Activated CD8-positive, alpha-beta T cell treated with anti-CD3 and anti-CD28 coated beads, Interleukin-2, amount 10 ng/mL, durations not matched to agents 7 days and 5 days (primary cell): ENCODE data around the gene NANOS3. TPM values are rescaled to one million over a fixed set of nuclear protein-coding genes. Genes with fewer than 3 reads are reported as not detected.

Experiments used
- ATAC-seq: fragments of 150-1000 bp; cut with Tn5 transposase; one replicate; pipeline ENCODE4 v1.10.0; 2021; ENCODE audit warnings: moderate library complexity
- CTCF ChIA-PET: fragments of 350-600 bp; sonication (Branson Sonifier 250); formaldehyde crosslinking; loops from one replicate; lab custom pipeline; 2021; ENCODE audit warnings: antibody characterized with exemption; lab: Charles Lee
- POLR2A ChIA-PET: fragments of 350-600 bp; sonication (Branson Sonifier 250); formaldehyde crosslinking; loops from one replicate; lab custom pipeline; 2021; ENCODE audit warnings: antibody characterized with exemption; lab: Charles Lee
- DNase-seq: peaks from one replicate; pipeline ENCODE4 v3.0.0-alpha.2; 2020
- H3K27ac Mint-ChIP-seq: one replicate; pipeline ENCODE4 v1.8.0; 2021; ENCODE audit warnings: mild to moderate bottlenecking, mixed read lengths
- H3K27me3 Mint-ChIP-seq: one replicate; pipeline ENCODE4 v1.8.0; 2021; ENCODE audit warnings: low read depth, mixed read lengths
- H3K36me3 Mint-ChIP-seq: one replicate; pipeline ENCODE4 v1.8.0; 2021; ENCODE audit warnings: low read depth, mixed read lengths
- H3K4me1 Mint-ChIP-seq: one replicate; pipeline ENCODE4 v1.8.0; 2021; ENCODE audit warnings: low read depth, mixed read lengths
- H3K4me3 Mint-ChIP-seq: one replicate; pipeline ENCODE4 v1.8.0; 2021; ENCODE audit warnings: mild to moderate bottlenecking, mixed read lengths
- H3K9me3 Mint-ChIP-seq: one replicate; pipeline ENCODE4 v1.8.0; 2022; ENCODE audit warnings: mixed read lengths; ENCODE audit not compliant: insufficient read depth
- total RNA-seq, 2 experiments: library from RNA; stranded (reverse); gene quantifications; one replicate each; pipeline ENCODE4 v1.2.3, GENCODE V29; 2021

Gene NANOS3
- total RNA-seq, 2 experiments from 2014 or later = 0.60 to 0.90 TPM

GRCh38 chr19:13890136-13890535, 13.2 kb downstream of the NANOS3 start:
- Mint-ChIP-seq H3K4me3 (no peak overlapping the region), H3K4me1 (peaks cover 24% of the 10 kb centered on the region), H3K27ac (no peak overlapping the region), H3K36me3 (no peaks in the 10 kb centered on the region), H3K27me3 (no peaks in the 10 kb centered on the region), H3K9me3 (no peaks in the 10 kb centered on the region)
- ATAC-seq (no peak), DNase-seq (no peak)
- ChIA-PET POLR2A (no interaction called here), CTCF (interaction anchor here (1.5 kb wide), 1 partner anchor 183 kb away, joined by 5 read pairs; no protein-coding TSS in a partner anchor)

DNA sequence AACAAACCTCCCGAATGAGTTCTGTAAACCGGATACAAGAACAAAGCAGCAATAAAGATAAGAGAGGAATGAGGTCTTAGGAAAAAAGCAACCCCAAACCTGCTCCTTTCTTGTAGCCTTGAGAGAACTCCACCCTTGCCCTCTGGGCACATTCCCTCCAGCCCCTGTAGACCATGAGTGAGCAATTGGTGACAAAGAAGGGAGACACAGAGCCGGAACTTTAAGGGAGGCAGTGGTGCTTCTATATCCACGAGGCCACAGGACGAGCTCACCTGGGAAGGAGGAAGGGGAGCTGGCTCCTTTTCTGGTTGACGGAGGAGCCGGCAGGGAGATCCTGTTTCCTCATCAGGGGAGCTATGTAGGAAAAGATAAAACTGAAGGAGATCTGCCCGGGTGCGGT, 15.9 kb downstream of the NANOS3 start:
- ATAC-seq (no peak), DNase-seq (no peak)
- Mint-ChIP-seq H3K4me1 (no peaks in the 10 kb centered on the region), H3K9me3 (no peaks in the 10 kb centered on the region), H3K36me3 (no peaks in the 10 kb centered on the region), H3K4me3 (no peak overlapping the region), H3K27ac (no peak overlapping the region), H3K27me3 (no peaks in the 10 kb centered on the region)
- POLR2A ChIA-PET = interaction anchor here (0.6 kb wide), 2 partner anchors 95 to 136 kb away, joined by 3 to 7 read pairs; no protein-coding TSS in a partner anchor
- CTCF ChIA-PET = no interaction called here

DNA sequence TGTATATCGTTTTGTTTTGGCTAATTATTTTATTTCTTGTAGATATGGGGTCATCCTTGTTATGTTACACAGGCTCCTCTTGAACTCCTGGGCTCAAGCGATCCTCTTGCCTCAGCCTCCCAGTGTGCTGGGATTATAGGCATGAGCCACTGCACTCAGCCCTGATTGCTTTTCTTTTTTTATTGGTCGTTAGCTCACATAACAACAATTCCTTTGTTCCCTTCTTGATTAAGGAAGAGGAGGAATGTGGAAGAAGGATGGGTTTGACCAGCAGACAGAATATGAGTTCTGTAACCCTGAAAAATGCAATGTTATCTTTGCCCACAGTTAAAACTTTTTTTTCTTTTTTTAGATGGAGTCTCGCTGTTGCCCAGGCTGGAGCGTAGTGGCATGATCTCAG, 17.6 kb downstream of the NANOS3 start:
- no peaks in the 10 kb centered on the region for H3K36me3 Mint-ChIP-seq
- POLR2A ChIA-PET = no interaction called here

DNA sequence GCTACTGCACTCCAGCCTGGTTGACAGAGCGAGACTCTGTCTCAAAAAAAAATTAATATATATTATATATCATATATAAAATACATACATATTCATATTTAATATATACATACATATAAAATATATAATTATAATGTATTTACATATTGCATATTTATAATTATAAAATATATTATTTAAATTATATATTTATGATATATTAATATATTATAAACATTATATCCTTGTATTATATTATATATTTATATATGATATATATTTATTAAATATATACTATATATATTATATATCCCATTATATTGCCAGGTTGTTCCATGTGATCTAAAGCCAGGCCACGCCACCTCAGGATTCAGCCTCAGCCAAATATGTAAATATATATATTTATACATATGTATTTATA, 19.3 kb downstream of the NANOS3 start:
- H3K4me3 Mint-ChIP-seq = no peak overlapping the region
- no peaks in the 10 kb centered on the region for H3K4me1 Mint-ChIP-seq
- ATAC-seq (no peak), DNase-seq (no peak)
- ChIA-PET POLR2A (no interaction called here), CTCF (no interaction called here)
- H3K27me3 Mint-ChIP-seq = no peaks in the 10 kb centered on the region
- H3K9me3 Mint-ChIP-seq = no peaks in the 10 kb centered on the region
- no peaks in the 10 kb centered on the region for H3K36me3 Mint-ChIP-seq
- H3K27ac Mint-ChIP-seq = no peak overlapping the region

More for the DNA sequence above, 17.6 kb downstream of the NANOS3 start:
- no peaks in the 10 kb centered on the region for H3K27me3 Mint-ChIP-seq
- no peak overlapping the region for H3K4me3 Mint-ChIP-seq
- H3K27ac Mint-ChIP-seq = no peak overlapping the region
- no peak for DNase-seq
- no peaks in the 10 kb centered on the region for H3K9me3 Mint-ChIP-seq
- ATAC-seq = no peak
- CTCF ChIA-PET = interaction anchor here (1.0 to 1.3 kb wide), 2 partner anchors 8 to 178 kb away, joined by 4 to 6 read pairs; partner anchors contain the start of gene MISP3
- no peaks in the 10 kb centered on the region for H3K4me1 Mint-ChIP-seq

GRCh38 chr19:13899393-13899792, 22.5 kb downstream of the NANOS3 start:
- ATAC-seq (no peak), DNase-seq (no peak)
- no peaks in the 10 kb centered on the region for H3K27me3 Mint-ChIP-seq
- H3K27ac Mint-ChIP-seq = no peak overlapping the region
- POLR2A ChIA-PET = interaction anchor here (0.9 kb wide), 1 partner anchor 53 kb away, joined by 3 read pairs; the partner anchor contains the start of gene DCAF15
- H3K4me1 Mint-ChIP-seq = peaks cover 15% of the 10 kb centered on the region
- no peak overlapping the region for H3K4me3 Mint-ChIP-seq
- H3K36me3 Mint-ChIP-seq = no peaks in the 10 kb centered on the region
- H3K9me3 Mint-ChIP-seq = no peaks in the 10 kb centered on the region
- CTCF ChIA-PET = interaction anchor here (0.9 to 1.9 kb wide), 3 partner anchors 18 to 160 kb away, joined by 3 to 6 read pairs (median 3); partner anchors contain the start of gene IL27RA

DNA sequence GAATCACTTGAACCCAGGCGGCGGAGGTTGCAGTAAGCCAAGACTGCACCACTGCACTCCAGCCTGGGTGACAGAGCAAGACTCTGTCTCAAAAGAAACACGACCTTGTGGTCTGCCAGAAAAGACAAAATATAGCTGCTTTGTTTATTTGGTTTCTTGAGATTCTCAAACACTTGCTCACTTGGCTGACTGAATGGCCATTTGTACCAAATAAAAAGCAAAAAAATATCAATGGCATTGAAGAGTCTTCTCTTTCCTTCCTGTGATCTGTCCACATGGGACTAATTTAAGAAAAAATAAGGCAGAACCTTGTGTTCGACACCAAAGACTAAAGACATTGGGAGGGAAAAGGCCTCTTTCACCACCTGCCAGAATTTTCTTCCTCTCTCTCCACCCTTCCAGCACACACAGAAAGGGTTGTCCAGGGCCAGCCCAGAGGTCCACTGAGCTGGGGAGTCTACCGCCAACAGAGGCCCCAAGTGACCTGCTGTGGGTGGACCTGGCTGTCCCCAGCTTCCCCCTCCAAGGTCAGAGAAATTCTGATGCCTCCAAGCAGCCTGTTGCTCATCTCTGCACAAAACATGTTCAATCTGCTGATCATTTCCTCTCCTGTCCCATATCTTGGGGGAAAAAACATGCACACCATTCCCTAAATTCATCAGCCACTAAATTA, 23.1 kb downstream of the NANOS3 start:
- Mint-ChIP-seq H3K27me3 (no peaks in the 10 kb centered on the region), H3K36me3 (no peaks in the 10 kb centered on the region), H3K4me1 (peaks cover 19% of the 10 kb centered on the region), H3K4me3 (no peak overlapping the region), H3K9me3 (no peaks in the 10 kb centered on the region), H3K27ac (peak overlapping the region; percentile 55)
- ATAC-seq (no peak), DNase-seq (no peak)
- CTCF ChIA-PET = interaction anchor here (0.9 to 1.9 kb wide), 2 partner anchors 18 to 160 kb away, joined by 3 to 6 read pairs; no protein-coding TSS in a partner anchor
- POLR2A ChIA-PET = interaction anchor here (0.9 kb wide), 1 partner anchor 52 kb away, joined by 3 read pairs; the partner anchor contains the start of gene DCAF15

GRCh38 chr19:13902993-13903555, 26.1 kb downstream of the NANOS3 start:
- peaks cover 3% of the 10 kb centered on the region for H3K9me3 Mint-ChIP-seq
- peaks cover 36% of the 10 kb centered on the region for H3K4me1 Mint-ChIP-seq
- H3K36me3 Mint-ChIP-seq = peaks cover 4% of the 10 kb centered on the region
- no peak for ATAC-seq
- ChIA-PET POLR2A (interaction anchor here (0.6 to 0.9 kb wide), 3 partner anchors 49 to 196 kb away, joined by 3 to 5 read pairs (median 3); partner anchors contain the start of gene IL27RA), CTCF (interaction anchor here (0.7 to 3.2 kb wide), 19 partner anchors 9 to 296 kb away, joined by 3 to 16 read pairs (median 3); partner anchors contain the start of gene IL27RA)
- peak; percentile 62 for DNase-seq
- H3K4me3 Mint-ChIP-seq = no peak overlapping the region
- H3K27me3 Mint-ChIP-seq = no peaks in the 10 kb centered on the region
- peak overlapping the region; percentile 39 for H3K27ac Mint-ChIP-seq

DNA sequence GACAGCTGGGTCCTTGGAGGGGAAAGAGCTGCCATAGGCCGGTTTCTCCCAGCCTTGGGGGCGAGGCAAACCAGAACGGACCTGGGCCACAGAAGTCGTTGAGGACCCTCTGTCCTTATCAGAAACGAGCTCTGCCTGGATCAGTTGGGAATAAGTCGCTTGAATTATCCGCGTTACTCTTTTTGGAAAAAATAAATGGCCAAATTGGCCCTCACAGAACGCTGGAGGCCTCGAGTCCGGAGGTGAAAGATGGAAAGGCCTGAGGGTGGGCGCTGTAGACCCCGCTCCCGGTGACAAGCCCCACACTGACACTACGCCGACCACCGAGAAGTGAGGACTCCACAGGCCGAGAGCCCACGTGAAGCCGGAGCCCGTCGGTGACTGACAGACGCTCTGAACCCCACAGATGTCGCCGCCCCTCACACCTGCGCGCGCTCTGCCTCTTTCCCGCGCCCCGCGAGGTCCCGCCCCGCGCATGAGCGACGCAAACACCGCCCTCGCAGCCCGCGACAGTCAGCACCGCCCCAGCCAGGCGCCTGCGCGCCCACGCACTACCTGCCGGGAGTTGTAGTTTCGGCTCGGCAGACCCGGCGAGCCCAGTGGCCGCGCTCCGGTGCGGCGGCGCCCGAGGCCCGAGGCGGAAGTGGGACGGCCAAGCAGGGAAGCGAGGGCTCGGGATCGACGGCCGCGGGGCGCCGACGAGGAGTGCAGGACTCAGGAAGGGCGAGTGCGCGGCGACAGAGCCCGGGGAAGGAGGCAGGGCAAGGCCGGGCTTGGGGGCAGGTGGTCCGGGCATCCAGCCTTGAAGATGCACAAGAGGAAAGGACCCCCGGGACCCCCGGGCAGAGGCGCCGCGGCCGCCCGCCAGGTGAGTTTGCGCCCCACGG, 28.9 kb downstream of the NANOS3 start, which contains the start of the genes BRME1 and CC2D1A:
Gene BRME1 (minus strand): TSS at position 484 of the 887 bp plus-strand sequence. CDS start 1,225 bp downstream, outside the sequence.
Gene CC2D1A (plus strand): TSS at position 568 of the 887 bp plus-strand sequence. CDS start 241 bp downstream, at position 809.
- Mint-ChIP-seq H3K27ac (peak within 1 kb of the TSS; percentile 89), H3K36me3 (peaks cover 13% of the 10 kb centered on the region), H3K4me3 (peak within 1 kb of the TSS; percentile 83), H3K4me1 (peaks cover 36% of the 10 kb centered on the region), H3K9me3 (peaks cover 3% of the 10 kb centered on the region), H3K27me3 (no peaks in the 10 kb centered on the region)
- DNase-seq (peak; percentile 97), ATAC-seq (peak; percentile 99)
- CTCF ChIA-PET = interaction anchor here (0.6 to 1.9 kb wide), 4 partner anchors 42 to 231 kb away, joined by 3 to 7 read pairs (median 4); partner anchors contain the start of genes ASF1B and IL27RA
- POLR2A ChIA-PET = interaction anchor here (1.1 to 1.4 kb wide), 2 partner anchors 11 to 44 kb away, joined by 4 to 10 read pairs; no protein-coding TSS in a partner anchor

GRCh38 chr19:13906521-13906904, 29.6 kb downstream of the NANOS3 start:
- Mint-ChIP-seq H3K27me3 (no peaks in the 10 kb centered on the region), H3K36me3 (peaks cover 17% of the 10 kb centered on the region), H3K4me3 (peak overlapping the region; percentile 76), H3K4me1 (peaks cover 36% of the 10 kb centered on the region), H3K9me3 (peaks cover 3% of the 10 kb centered on the region), H3K27ac (peak overlapping the region; percentile 53)
- POLR2A ChIA-PET = interaction anchor here (1.4 kb wide), 1 partner anchor 10 kb away, joined by 10 read pairs; no protein-coding TSS in a partner anchor
- CTCF ChIA-PET = interaction anchor here (0.9 to 1.2 kb wide), 2 partner anchors 125 to 142 kb away, joined by 3 to 5 read pairs; partner anchors contain the start of gene IL27RA
- DNase-seq (peak; percentile 42), ATAC-seq (peak; percentile 36)

DNA sequence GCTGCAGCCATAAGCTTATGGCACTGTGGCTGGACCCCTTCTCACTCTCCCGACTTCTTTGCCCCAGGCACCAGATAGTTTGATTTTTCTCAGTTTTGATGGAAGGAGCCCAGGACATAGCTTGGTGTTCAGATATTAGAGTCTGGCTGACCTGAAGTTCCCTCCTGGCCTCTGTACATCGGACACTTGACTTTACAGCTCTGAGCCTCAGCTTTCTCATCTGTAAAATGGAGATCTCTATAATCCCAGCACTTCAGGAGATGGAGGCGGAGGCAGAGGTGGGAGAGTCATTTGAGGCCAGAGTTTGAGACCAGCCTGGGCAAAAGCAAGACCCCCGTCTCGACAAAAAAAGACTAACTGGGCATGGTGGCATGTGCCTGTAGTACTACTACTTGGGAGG, 30.0 kb downstream of the NANOS3 start:
- Mint-ChIP-seq H3K36me3 (peaks cover 17% of the 10 kb centered on the region), H3K4me1 (peaks cover 36% of the 10 kb centered on the region), H3K9me3 (peaks cover 3% of the 10 kb centered on the region), H3K4me3 (peak overlapping the region; percentile 76), H3K27ac (peak overlapping the region; percentile 53), H3K27me3 (no peaks in the 10 kb centered on the region)
- ChIA-PET CTCF (interaction anchor here (0.9 to 1.2 kb wide), 2 partner anchors 125 to 142 kb away, joined by 3 to 5 read pairs; partner anchors contain the start of gene IL27RA), POLR2A (interaction anchor here (1.4 kb wide), 1 partner anchor 10 kb away, joined by 10 read pairs; no protein-coding TSS in a partner anchor)
- DNase-seq = no peak
- ATAC-seq = no peak
